GM23338 (cell line): ENCODE measurements around the gene IL23R. TPM values are rescaled to one million over a fixed set of nuclear protein-coding genes. Genes with fewer than 3 reads are reported as not detected.

Experiments
- ATAC-seq: fragments of 200-7000 bp; cut with Tn5 transposase; 3 replicates; pipeline ENCODE4 v1.9.1; 2020
- DNase-seq: peaks from one replicate; pipeline ENCODE4 v3.0.0-alpha.2; 2015; ENCODE audit warnings: low spot score
- H2AFZ ChIP-seq: fragments of 200-600 bp; sonication (generic); 2 replicates; pipeline ENCODE4 v1.8.0; 2016; ENCODE audit warnings: antibody characterized with exemption, mild to moderate bottlenecking, moderate library complexity
- H3F3A ChIP-seq: fragments of 200-600 bp; sonication (generic); replicated peaks from 2 replicates; pipeline ENCODE4 v1.8.0; 2017; ENCODE audit warnings: antibody characterized with exemption, mixed run types, low read depth
- H3K27ac ChIP-seq: fragments of 200-600 bp; sonication (generic); 2 replicates; pipeline ENCODE4 v1.6.1; 2016; ENCODE audit warnings: low read depth
- H3K27me3 ChIP-seq: fragments of 200-600 bp; sonication (generic); 2 replicates; pipeline ENCODE4 v1.8.0; 2016; ENCODE audit warnings: mild to moderate bottlenecking, mixed run types, moderate library complexity; ENCODE audit not compliant: insufficient read depth
- H3K36me3 ChIP-seq: fragments of 200-600 bp; sonication (generic); 2 replicates; pipeline ENCODE4 v1.8.0; 2016; ENCODE audit warnings: mild to moderate bottlenecking; ENCODE audit not compliant: insufficient read depth
- H3K4me1 ChIP-seq: fragments of 200-600 bp; sonication (generic); 2 replicates; pipeline ENCODE4 v1.8.0; 2016; ENCODE audit warnings: mild to moderate bottlenecking, moderate library complexity; ENCODE audit not compliant: insufficient read depth
- H3K4me2 ChIP-seq: fragments of 200-600 bp; sonication (generic); 2 replicates; pipeline ENCODE4 v1.7.1; 2017; ENCODE audit warnings: mixed run types
- H3K4me3 ChIP-seq: fragments of 200-600 bp; sonication (generic); 2 replicates; pipeline ENCODE4 v1.6.1; 2016; ENCODE audit warnings: mixed run types
- H3K79me2 ChIP-seq: fragments of 200-600 bp; sonication (generic); replicated peaks from 2 replicates; pipeline ENCODE4 v1.8.0; 2017; ENCODE audit warnings: mild to moderate bottlenecking; ENCODE audit not compliant: insufficient read depth
- H3K9me2 ChIP-seq: fragments of 200-600 bp; sonication (generic); 2 replicates; pipeline ENCODE4 v1.8.0; 2017; ENCODE audit not compliant: insufficient read depth
- H4K20me1 ChIP-seq: fragments of 200-600 bp; sonication (generic); replicated peaks from 2 replicates; pipeline ENCODE4 v1.8.0; 2017; ENCODE audit warnings: mild to moderate bottlenecking; ENCODE audit not compliant: insufficient read depth
- H3K27ac Mint-ChIP-seq: 2 replicates; pipeline ENCODE4 v1.8.0; 2020; ENCODE audit warnings: inconsistent platforms, mild to moderate bottlenecking, moderate library complexity, mixed read lengths
- H3K27me3 Mint-ChIP-seq: 3 replicates; pipeline ENCODE4 v1.8.0; 2022; ENCODE audit warnings: low read depth, mild to moderate bottlenecking, moderate library complexity, mixed read lengths, inconsistent platforms; ENCODE audit not compliant: insufficient read depth, poor library complexity
- H3K36me3 Mint-ChIP-seq: 3 replicates; pipeline ENCODE4 v1.8.0; 2021; ENCODE audit warnings: low read depth, mild to moderate bottlenecking, inconsistent platforms, moderate library complexity, mixed read lengths
- H3K4me1 Mint-ChIP-seq: 3 replicates; pipeline ENCODE4 v1.8.0; 2020; ENCODE audit warnings: mild to moderate bottlenecking, inconsistent platforms, mixed read lengths
- H3K4me3 Mint-ChIP-seq: 3 replicates; pipeline ENCODE4 v1.8.0; 2021; ENCODE audit warnings: moderate library complexity, mild to moderate bottlenecking, inconsistent platforms, mixed read lengths
- H3K9me3 Mint-ChIP-seq: 3 replicates; pipeline ENCODE4 v1.8.0; 2020; ENCODE audit warnings: moderate library complexity, mild to moderate bottlenecking, inconsistent platforms, mixed read lengths
- CREB1 ChIP-seq: fragments of 250-450 bp; sonication (Bioruptor Pico); IDR thresholded peaks from 2 replicates; pipeline ENCODE4 v1.5.0; 2020; ENCODE audit warnings: low read depth, mild to moderate bottlenecking, moderate library complexity
- CTCF ChIP-seq, 2 experiments: fragments of 200-600 bp in 1 of 2; sonication (generic) in 1 of 2; conservative IDR thresholded peaks; 2 replicates each; pipeline versions ENCODE4 v1.5.1 to v1.6.1; 2016 to 2017; ENCODE audit warnings: antibody characterized with exemption in 2 of 2, low read depth in 2 of 2, mild to moderate bottlenecking in 2 of 2, moderate library complexity in 1 of 2
- ETS1 ChIP-seq: IDR thresholded peaks from 2 replicates; pipeline ENCODE4 v1.6.1; 2016; ENCODE audit warnings: antibody characterized with exemption
- EZH2 ChIP-seq: fragments of 200-600 bp; sonication (generic); IDR thresholded peaks from one replicate; pipeline ENCODE4 v1.8.0; 2017; ENCODE audit warnings: antibody characterized with exemption, mild to moderate bottlenecking, low read depth; ENCODE audit not compliant: unreplicated experiment
- EZH2phosphoT487 ChIP-seq: fragments of 200-600 bp; sonication (generic); IDR thresholded peaks from one replicate; pipeline ENCODE4 v1.8.1; 2018; ENCODE audit warnings: antibody characterized with exemption; ENCODE audit not compliant: unreplicated experiment
- JUNB ChIP-seq: IDR thresholded peaks from one replicate; pipeline ENCODE4 v1.6.1; 2016; ENCODE audit warnings: antibody characterized with exemption; ENCODE audit not compliant: unreplicated experiment
- NANOG ChIP-seq: IDR thresholded peaks from 2 replicates; pipeline ENCODE4 v1.6.1; 2016; ENCODE audit warnings: antibody characterized with exemption, borderline replicate concordance
- POLR2AphosphoS5 ChIP-seq: IDR thresholded peaks from 2 replicates; pipeline ENCODE4 v1.6.1; 2016; ENCODE audit warnings: antibody characterized with exemption, low read depth
- REST ChIP-seq: IDR thresholded peaks from one replicate; pipeline ENCODE4 v1.6.1; 2018; ENCODE audit warnings: antibody characterized with exemption; ENCODE audit not compliant: unreplicated experiment
- STAT1 ChIP-seq: IDR thresholded peaks from one replicate; pipeline ENCODE4 v1.6.1; 2016; ENCODE audit warnings: antibody characterized with exemption; ENCODE audit not compliant: unreplicated experiment
- ZNF114 ChIP-seq: fragments of 250-450 bp; sonication (Bioruptor Pico); IDR thresholded peaks from 2 replicates; pipeline ENCODE4 v1.5.0; 2020; ENCODE audit warnings: mild to moderate bottlenecking, moderate library complexity
- ZNF331 ChIP-seq: fragments of 250-450 bp; sonication (Bioruptor Pico); IDR thresholded peaks from 2 replicates; pipeline ENCODE4 v1.5.0; 2020; ENCODE audit warnings: low read depth, mild to moderate bottlenecking, moderate library complexity
- ZNF462 ChIP-seq: fragments of 250-450 bp; sonication (Bioruptor Pico); IDR thresholded peaks from 2 replicates; pipeline ENCODE4 v1.5.0; 2020; ENCODE audit warnings: mild to moderate bottlenecking, moderate library complexity
- polyA plus RNA-seq: library from polyadenylated mRNA; unstranded; fragments of >200 nt; fragmentation: Nextera tagmentation; extraction: Ambion mirVana; gene quantifications from 2 replicates; pipeline ENCODE4 v1.2.1, GENCODE V29; 2016
- total RNA-seq: library from RNA; depleted of rRNA; stranded (reverse); fragments of >200 nt; shearing (Covaris generic); gene quantifications from 2 replicates; pipeline ENCODE4 v1.2.3, GENCODE V29; 2014

Gene IL23R
- total and polyA plus RNA-seq, 2 experiments from 2014 or later: not detected

- Mint-ChIP-seq H3K9me3 (no peaks in the 10 kb centered on the region), H3K4me1 (no peaks in the 10 kb centered on the region), H3K27me3 (no peaks in the 10 kb centered on the region), H3K4me3 (no peak overlapping the region), H3K27ac (no peak overlapping the region), H3K36me3 (no peaks in the 10 kb centered on the region)
- Histone ChIP-seq H3K4me2 (no peak overlapping the region), H3F3A (no peaks in the 10 kb centered on the region), H3K27ac (no peak overlapping the region), H2AFZ (no peak overlapping the region), H3K27me3 (no peaks in the 10 kb centered on the region), H3K4me1 (no peaks in the 10 kb centered on the region), H3K79me2 (no peaks in the 10 kb centered on the region), H3K9me2 (no peaks in the 10 kb centered on the region; the same call in 1 of the 2 replicates), H3K36me3 (no peaks in the 10 kb centered on the region), H4K20me1 (no peaks in the 10 kb centered on the region; the same call in 1 of the 2 replicates), H3K4me3 (no peak overlapping the region)
- no peak for DNase-seq
- TF ChIP-seq EZH2: no peak
- TF ChIP-seq EZH2phosphoT487: no peak
- no peak for TF ChIP-seq ZNF114 (CRISPR knock-in tag)
- TF ChIP-seq ZNF462 (CRISPR knock-in tag): no peak
- TF ChIP-seq STAT1: no peak
- no peak for TF ChIP-seq POLR2AphosphoS5
- TF ChIP-seq ETS1: no peak
- no peak for TF ChIP-seq CREB1
- no peak for TF ChIP-seq REST
- no peak for TF ChIP-seq NANOG
- no peak for TF ChIP-seq ZNF331 (CRISPR knock-in tag)
- TF ChIP-seq CTCF (conservative IDR thresholded peaks at IDR 0.05; ENCODE audit: low read depth in 2 of 2): no peak
- TF ChIP-seq JUNB: no peak
- no peak for ATAC-seq
Observed at GRCh38 chr1:67189953-67190352, 23.7 kb downstream of the IL23R start.
